Upper lobe of left lung (tissue), 6 donors: ENCODE results near the gene RXFP2. TPM values are rescaled to one million over a fixed set of nuclear protein-coding genes. Genes with fewer than 3 reads are reported as not detected.

Experiments used
- ATAC-seq, 2 donors: fragments of 200-7000 bp; cut with Tn5 transposase; one replicate each; pipeline ENCODE4 v1.9.1; 2022; ENCODE audit warnings: mild to moderate bottlenecking in 2 of 2, moderate library complexity in 2 of 2; ENCODE audit not compliant: low FRiP score in 2 of 2
- DNase-seq, 2 donors: peaks; one replicate each; pipeline ENCODE4 v3.0.0-alpha.2; 2019 to 2020
- H3K27ac ChIP-seq, 4 donors: fragments of 200-600 bp; sonication (generic); one replicate each; pipeline ENCODE4 v1.5.1; 2016 to 2019
- H3K27me3 ChIP-seq, 4 donors: fragments of 200-600 bp; sonication (generic); one replicate each; pipeline ENCODE4 v1.5.1; 2017 to 2019
- H3K36me3 ChIP-seq, 4 donors: fragments of 200-600 bp; sonication (generic); one replicate each; pipeline ENCODE4 v1.5.1; 2016 to 2019
- H3K4me1 ChIP-seq, 4 donors: fragments of 200-600 bp; sonication (generic); one replicate each; pipeline ENCODE4 v1.5.1; 2018 to 2019
- H3K4me3 ChIP-seq, 4 donors: fragments of 200-600 bp; sonication (generic); one replicate each; pipeline ENCODE4 v1.5.1; 2017 to 2019; ENCODE audit warnings: mild to moderate bottlenecking in 2 of 4, moderate library complexity in 1 of 4
- H3K9me3 ChIP-seq, 4 donors: fragments of 200-600 bp; sonication (generic); one replicate each; pipeline ENCODE4 v1.5.1; 2018 to 2019
- CTCF ChIP-seq, 6 experiments: fragments of 450-650 bp in 4 of 6; fragments of 200-600 bp in 2 of 6; sonication (generic) in 2 of 6; IDR thresholded peaks; one replicate each; pipeline ENCODE4 v1.5.1; 2016 to 2019; ENCODE audit warnings: antibody characterized with exemption in 6 of 6
- EP300 ChIP-seq, 4 donors: sonication (generic); formaldehyde crosslinking; IDR thresholded peaks; one replicate each; pipeline ENCODE4 v1.5.1; 2017; ENCODE audit warnings: antibody characterized with exemption in 4 of 4, control low read depth in 2 of 4
- POLR2A ChIP-seq, 4 donors: fragments of 450-650 bp; IDR thresholded peaks; one replicate each; pipeline ENCODE4 v1.5.1; 2016 to 2017; ENCODE audit warnings: antibody characterized with exemption in 4 of 4, mild to moderate bottlenecking in 2 of 4
- POLR2AphosphoS5 ChIP-seq, 2 donors: sonication (generic); formaldehyde crosslinking; IDR thresholded peaks; one replicate each; pipeline ENCODE4 v1.5.1; 2017; ENCODE audit warnings: antibody characterized with exemption in 2 of 2
- WGBS, 2 donors: methylation state at CpG; one replicate each; pipeline ENCODE4 v1.1.5; 2017 to 2018; 5-methylcytosine and 5-hydroxymethylcytosine counted together
- total RNA-seq, 6 donors: library from RNA; depleted of rRNA in 4 of 6; stranded (reverse); fragments of >200 nt in 4 of 6; gene quantifications; one replicate each; pipeline versions ENCODE4 v1.1.0 to v1.2.1, GENCODE V29; 2016 to 2021
- donor health status: DM: no; HTN: no; CAD: no; lungs with moderate emphysema.
- donor health status: DM: no; HTN: yes; CAD: no; lungs with severe emphysema.

The RXFP2 gene
- total RNA-seq, 6 donors from 2014 or later, result not detected

DNA sequence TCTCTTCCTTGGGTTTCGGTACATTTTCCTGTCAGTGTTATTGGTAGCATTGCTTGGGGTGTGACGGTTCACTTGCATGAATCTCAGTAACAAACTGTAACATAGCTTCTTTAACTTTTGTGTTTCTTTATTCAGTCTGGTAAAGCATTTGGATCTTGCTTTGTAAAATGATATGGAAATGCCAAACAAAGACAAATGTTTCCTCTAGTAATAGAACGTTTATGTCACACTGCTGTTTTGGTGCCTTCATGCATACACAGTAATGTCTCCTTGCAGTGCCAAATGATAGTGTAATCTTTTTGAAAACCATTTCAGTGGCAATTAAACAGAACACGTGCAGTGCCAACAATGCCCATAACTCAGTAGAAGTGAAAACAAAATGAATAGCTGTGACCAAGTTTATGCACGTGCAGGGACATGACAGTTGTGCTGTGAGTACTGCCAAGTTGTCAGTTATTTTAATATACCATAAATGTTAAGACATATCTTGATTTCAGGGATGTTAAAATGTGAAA lies 110.8 kb downstream of the RXFP2 start:
- H3K4me3 ChIP-seq, result no peak overlapping the region
- DNase-seq, result no peak
- TF ChIP-seq POLR2AphosphoS5 (IDR thresholded peaks at IDR 0.05), result no peak
- no peak for TF ChIP-seq POLR2A (IDR thresholded peaks at IDR 0.05)
- TF ChIP-seq CTCF (IDR thresholded peaks at IDR 0.05), result no peak
- TF ChIP-seq EP300 (IDR thresholded peaks at IDR 0.05), result no peak
- H3K36me3 ChIP-seq, result no peaks in the 10 kb centered on the region
- peaks cover 5 to 20% (median 6%) of the 10 kb centered on the region in 4 donors for H3K4me1 ChIP-seq
- WGBS, 2 donors, result 59 to 60% methylated on average over 5 of the region's 5 CpGs
- H3K27me3 ChIP-seq, result no peaks in the 10 kb centered on the region
- no peak for ATAC-seq
- no peak overlapping the region for H3K27ac ChIP-seq
- no peaks in the 10 kb centered on the region for H3K9me3 ChIP-seq

DNA sequence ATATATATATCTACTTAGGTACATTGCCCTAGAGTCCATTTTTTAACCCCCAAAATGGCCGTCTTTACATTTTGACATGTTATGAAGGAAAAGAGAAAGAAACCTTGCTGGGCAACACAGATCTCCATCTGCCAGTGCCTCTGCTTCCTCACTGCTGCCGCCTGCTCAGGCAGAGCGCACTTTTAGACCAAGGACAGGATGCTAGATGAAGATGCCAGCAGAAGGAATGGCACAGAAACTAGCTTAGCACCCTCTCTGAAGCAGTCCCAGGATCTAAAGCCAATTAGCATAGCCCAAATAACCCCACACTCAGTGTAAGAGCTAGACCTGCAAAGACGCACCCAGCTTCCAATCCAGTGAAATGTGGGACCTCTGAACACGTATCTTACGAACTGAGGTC lies 111.9 kb downstream of the RXFP2 start:
- H3K27me3 ChIP-seq, result no peaks in the 10 kb centered on the region
- H3K9me3 ChIP-seq, result no peaks in the 10 kb centered on the region
- peaks cover 0 to 11% (median 3%) of the 10 kb centered on the region in 4 donors for H3K4me1 ChIP-seq
- DNase-seq, result no peak
- no peak overlapping the region for H3K4me3 ChIP-seq
- TF ChIP-seq POLR2A (IDR thresholded peaks at IDR 0.05) (no peak), EP300 (IDR thresholded peaks at IDR 0.05) (no peak), CTCF (IDR thresholded peaks at IDR 0.05) (no peak), POLR2AphosphoS5 (IDR thresholded peaks at IDR 0.05) (no peak)
- 94 to 96% methylated on average over 6 of the region's 6 CpGs for WGBS, 2 donors
- ATAC-seq, result no peak
- H3K36me3 ChIP-seq, result no peaks in the 10 kb centered on the region
- no peak overlapping the region for H3K27ac ChIP-seq
